Natural killer cell (primary cell): ENCODE results near the gene ZBTB5. TPM values are rescaled to one million over a fixed set of nuclear protein-coding genes. Genes with fewer than 3 reads are reported as not detected.

Experiments used
- ATAC-seq, 3 donors: fragments of 150-1000 bp in 2 of 3; fragments of 200-7000 bp in 1 of 3; cut with Tn5 transposase; 1 replicate in 1 of 3; 2 replicates in 2 of 3; pipeline ENCODE4 v1.10.0; 2021; ENCODE audit warnings: mild to moderate bottlenecking in 2 of 3, moderate library complexity in 2 of 3
- DNase-seq, 2 donors: peaks; one replicate each; pipeline versions ENCODE4 v3.0.0 to v3.0.0-alpha.2; 2013 to 2021; ENCODE audit warnings: mixed read lengths in 1 of 2
- H3K27ac ChIP-seq: one replicate; pipeline ENCODE4 v1.5.1; 2013; ENCODE audit warnings: mild to moderate bottlenecking, low read length
- H3K27me3 ChIP-seq: one replicate; pipeline ENCODE4 v1.6.1; 2013; ENCODE audit warnings: low read length; ENCODE audit not compliant: control insufficient read depth, insufficient read depth
- H3K36me3 ChIP-seq: one replicate; pipeline ENCODE4 v1.6.1; 2013; ENCODE audit warnings: low read length; ENCODE audit not compliant: control insufficient read depth, insufficient read depth
- H3K4me1 ChIP-seq: one replicate; pipeline ENCODE4 v1.6.1; 2013; ENCODE audit warnings: low read length; ENCODE audit not compliant: control insufficient read depth, insufficient read depth
- H3K4me3 ChIP-seq: one replicate; pipeline ENCODE4 v1.5.1; 2013; ENCODE audit warnings: low read length
- H3K9me3 ChIP-seq: one replicate; pipeline ENCODE4 v1.6.1; 2013; ENCODE audit warnings: low read length; ENCODE audit not compliant: control insufficient read depth, insufficient read depth
- H3K27ac Mint-ChIP-seq, 2 donors: one replicate each; pipeline ENCODE4 v1.8.0; 2022; ENCODE audit warnings: mild to moderate bottlenecking in 2 of 2, mixed read lengths in 2 of 2, moderate library complexity in 1 of 2
- H3K27me3 Mint-ChIP-seq, 2 donors: one replicate each; pipeline ENCODE4 v1.8.0; 2022; ENCODE audit warnings: low read depth in 2 of 2, mixed read lengths in 2 of 2
- H3K36me3 Mint-ChIP-seq: one replicate; pipeline ENCODE4 v1.8.0; 2022; ENCODE audit warnings: mixed read lengths
- H3K4me1 Mint-ChIP-seq, 2 donors: one replicate each; pipeline ENCODE4 v1.8.0; 2022; ENCODE audit warnings: mixed read lengths in 2 of 2
- H3K4me3 Mint-ChIP-seq: one replicate; pipeline ENCODE4 v1.8.0; 2022; ENCODE audit warnings: mild to moderate bottlenecking, moderate library complexity, mixed read lengths
- H3K9me3 Mint-ChIP-seq, 2 donors: one replicate each; pipeline ENCODE4 v1.8.0; 2022; ENCODE audit warnings: mixed read lengths in 2 of 2
- WGBS: methylation state at CpG from one replicate; pipeline ENCODE4 v1.1.7; 2013; ENCODE audit warnings: missing lambda C conversion rate; ENCODE audit not compliant: insufficient coverage; 5-methylcytosine and 5-hydroxymethylcytosine counted together
- intact Hi-C: fragments of 100-400 bp; cut with micrococcal nuclease; formaldehyde crosslinking; loops from one replicate; pipeline ENCODE4 v1.14.2; 2022
- total RNA-seq, 4 donors: library from RNA; stranded (reverse); fragments of 120-200 nt in 1 of 4; gene quantifications; one replicate each; pipeline versions ENCODE4 v1.2.3 to v1.2.4, GENCODE V29; 2013 to 2022
- TF ChIP-seq, protein P1 (sequence below): fragments of 200-600 bp; IDR thresholded peaks from one replicate; pipeline ENCODE4 v1.8.0; 2022; ENCODE audit warnings: antibody characterized with exemption

Gene ZBTB5
- total RNA-seq, 3 donors from 2014 or later (not counting 1 experiment from before 2014, with no cell fraction given) = 12.6 to 14.2 (median 13.3) TPM

DNA sequence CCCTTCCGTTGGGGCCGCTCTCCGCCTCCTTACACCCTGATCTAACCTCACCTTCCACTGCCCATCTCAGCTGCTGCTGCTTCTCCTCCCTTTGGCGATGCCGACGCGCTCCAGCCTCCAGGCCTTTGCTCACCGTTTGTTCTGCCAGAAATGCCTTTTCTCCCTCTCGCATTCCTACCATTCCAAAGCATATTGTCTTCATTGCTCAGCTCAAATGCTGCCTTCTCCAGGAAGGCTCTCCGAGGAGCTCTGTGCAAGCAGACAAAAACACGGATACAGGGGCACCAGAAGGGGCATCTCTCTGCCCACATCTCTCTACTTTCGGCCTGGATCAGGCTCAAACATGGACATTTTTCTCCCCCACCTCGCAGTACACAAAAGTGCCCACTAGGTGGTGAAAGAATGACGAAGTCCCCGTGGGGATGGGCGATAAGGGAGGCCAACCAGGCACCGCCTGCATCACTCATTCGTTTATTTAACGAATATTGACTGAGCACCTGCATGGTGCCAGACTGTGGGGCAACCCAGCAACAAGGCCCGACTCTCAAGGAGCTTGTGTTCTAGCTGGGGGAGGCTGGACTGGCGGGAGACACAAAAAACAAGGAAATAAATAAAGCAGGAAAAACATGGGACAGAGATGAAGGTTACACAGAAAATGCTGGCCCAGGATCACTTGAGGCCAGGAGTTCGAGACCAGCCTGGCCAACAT, 50.1 kb downstream of the ZBTB5 start:
- Mint-ChIP-seq H3K4me1 (peaks cover 7% of the 10 kb centered on the region in 2 donors), H3K4me3 (peak overlapping the region; percentile 40), H3K9me3 (no peaks in the 10 kb centered on the region), H3K27ac (peak overlapping the region in 1 of 2 donors; percentile 74), H3K36me3 (no peaks in the 10 kb centered on the region), H3K27me3 (peaks cover 6 to 7% of the 10 kb centered on the region in 2 donors)
- H3K9me3 ChIP-seq = no peaks in the 10 kb centered on the region
- WGBS = 40% methylated on average over 22 of the region's 22 CpGs
- TF ChIP-seq, protein P1, sequence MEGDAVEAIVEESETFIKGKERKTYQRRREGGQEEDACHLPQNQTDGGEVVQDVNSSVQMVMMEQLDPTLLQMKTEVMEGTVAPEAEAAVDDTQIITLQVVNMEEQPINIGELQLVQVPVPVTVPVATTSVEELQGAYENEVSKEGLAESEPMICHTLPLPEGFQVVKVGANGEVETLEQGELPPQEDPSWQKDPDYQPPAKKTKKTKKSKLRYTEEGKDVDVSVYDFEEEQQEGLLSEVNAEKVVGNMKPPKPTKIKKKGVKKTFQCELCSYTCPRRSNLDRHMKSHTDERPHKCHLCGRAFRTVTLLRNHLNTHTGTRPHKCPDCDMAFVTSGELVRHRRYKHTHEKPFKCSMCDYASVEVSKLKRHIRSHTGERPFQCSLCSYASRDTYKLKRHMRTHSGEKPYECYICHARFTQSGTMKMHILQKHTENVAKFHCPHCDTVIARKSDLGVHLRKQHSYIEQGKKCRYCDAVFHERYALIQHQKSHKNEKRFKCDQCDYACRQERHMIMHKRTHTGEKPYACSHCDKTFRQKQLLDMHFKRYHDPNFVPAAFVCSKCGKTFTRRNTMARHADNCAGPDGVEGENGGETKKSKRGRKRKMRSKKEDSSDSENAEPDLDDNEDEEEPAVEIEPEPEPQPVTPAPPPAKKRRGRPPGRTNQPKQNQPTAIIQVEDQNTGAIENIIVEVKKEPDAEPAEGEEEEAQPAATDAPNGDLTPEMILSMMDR = peak; percentile 84
- H3K36me3 ChIP-seq = no peaks in the 10 kb centered on the region
- H3K27ac ChIP-seq = no peak overlapping the region
- peaks cover 17% of the 10 kb centered on the region for H3K4me1 ChIP-seq
- H3K27me3 ChIP-seq = no peaks in the 10 kb centered on the region
- intact Hi-C loops = loop anchor here (10.0 kb wide), 1 partner anchor 90 kb away; no protein-coding TSS in a partner anchor
- H3K4me3 ChIP-seq = no peak overlapping the region
- ATAC-seq (peak; percentile 82 to 99 (median 97)), DNase-seq (peak; percentile 55 to 87)

DNA sequence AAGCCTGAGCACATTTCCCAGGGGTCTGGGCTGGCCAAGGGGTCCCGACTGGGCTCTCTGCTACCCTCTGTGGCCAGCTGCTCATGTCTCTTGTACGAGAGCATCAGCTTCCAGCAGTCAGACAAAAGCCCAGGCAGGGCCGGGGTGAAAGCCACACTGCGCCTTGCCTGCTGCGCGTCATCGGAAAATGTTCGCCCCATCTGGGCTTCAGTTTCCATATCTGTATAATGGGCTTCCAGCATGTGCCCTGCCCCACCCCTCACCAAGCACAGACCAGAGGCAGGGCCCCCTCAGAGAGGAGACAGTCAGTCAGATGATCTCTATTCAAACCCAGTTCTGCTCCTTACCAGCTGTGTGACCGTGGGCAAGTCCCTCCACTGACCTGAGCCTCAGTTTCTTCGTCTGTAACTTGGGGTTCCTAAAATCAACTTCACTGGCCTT, 50.7 kb downstream of the ZBTB5 start:
- H3K9me3 Mint-ChIP-seq = no peaks in the 10 kb centered on the region
- 85% methylated on average over 10 of the region's 10 CpGs for WGBS
- Histone ChIP-seq H3K36me3 (no peaks in the 10 kb centered on the region), H3K27me3 (no peaks in the 10 kb centered on the region), H3K9me3 (no peaks in the 10 kb centered on the region), H3K27ac (no peak overlapping the region), H3K4me1 (peaks cover 18% of the 10 kb centered on the region), H3K4me3 (no peak overlapping the region)
- H3K4me3 Mint-ChIP-seq = no peak overlapping the region
- no peaks in the 10 kb centered on the region for H3K36me3 Mint-ChIP-seq
- H3K27ac Mint-ChIP-seq = peak overlapping the region in 1 of 2 donors; percentile 74
- DNase-seq = no peak
- TF ChIP-seq, protein P1 = no peak
- peaks cover 6 to 7% of the 10 kb centered on the region in 2 donors for H3K27me3 Mint-ChIP-seq
- intact Hi-C loops = loop anchor here (10.0 kb wide), 1 partner anchor 90 kb away; no protein-coding TSS in a partner anchor
- peaks cover 7% of the 10 kb centered on the region in 2 donors for H3K4me1 Mint-ChIP-seq
- no peak for ATAC-seq

DNA sequence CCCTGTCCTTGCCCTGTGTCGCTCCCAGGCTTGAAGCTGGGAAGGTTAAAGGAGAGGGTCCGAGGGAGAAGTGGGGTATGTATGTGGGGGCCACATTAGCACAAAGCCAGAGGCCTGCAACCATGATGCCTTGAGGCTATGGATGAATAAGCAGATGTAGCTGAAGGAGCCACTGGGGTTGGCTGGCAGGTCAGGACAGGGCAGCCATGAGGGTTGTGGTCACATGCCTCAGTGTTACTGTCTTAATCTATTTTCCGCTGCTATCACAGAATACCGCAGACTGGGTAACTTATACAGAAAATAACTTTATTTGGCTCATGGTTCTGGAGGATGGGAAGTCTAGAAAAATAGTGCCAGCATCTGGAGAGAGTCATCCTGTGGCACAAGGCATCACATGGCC, 51.9 kb downstream of the ZBTB5 start:
- H3K27me3 Mint-ChIP-seq = peaks cover 6 to 7% of the 10 kb centered on the region in 2 donors
- Histone ChIP-seq H3K9me3 (no peaks in the 10 kb centered on the region), H3K4me3 (no peak overlapping the region), H3K27ac (no peak overlapping the region), H3K27me3 (no peaks in the 10 kb centered on the region), H3K36me3 (no peaks in the 10 kb centered on the region), H3K4me1 (peaks cover 27% of the 10 kb centered on the region)
- H3K27ac Mint-ChIP-seq = no peak overlapping the region
- TF ChIP-seq, protein P1 = no peak
- DNase-seq (no peak), ATAC-seq (no peak)
- 92% methylated on average over 4 of the region's 4 CpGs for WGBS
- intact Hi-C loops = loop anchor here (10.0 kb wide), 1 partner anchor 91 kb away; no protein-coding TSS in a partner anchor
- H3K4me3 Mint-ChIP-seq = no peak overlapping the region
- no peaks in the 10 kb centered on the region for H3K36me3 Mint-ChIP-seq
- peaks cover 7% of the 10 kb centered on the region in 2 donors for H3K4me1 Mint-ChIP-seq
- no peaks in the 10 kb centered on the region for H3K9me3 Mint-ChIP-seq
